ENCODE data around the gene FBXL15.

FBXL15 gene, protein sequence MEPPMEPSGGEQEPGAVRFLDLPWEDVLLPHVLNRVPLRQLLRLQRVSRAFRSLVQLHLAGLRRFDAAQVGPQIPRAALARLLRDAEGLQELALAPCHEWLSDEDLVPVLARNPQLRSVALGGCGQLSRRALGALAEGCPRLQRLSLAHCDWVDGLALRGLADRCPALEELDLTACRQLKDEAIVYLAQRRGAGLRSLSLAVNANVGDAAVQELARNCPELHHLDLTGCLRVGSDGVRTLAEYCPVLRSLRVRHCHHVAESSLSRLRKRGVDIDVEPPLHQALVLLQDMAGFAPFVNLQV

DNA sequence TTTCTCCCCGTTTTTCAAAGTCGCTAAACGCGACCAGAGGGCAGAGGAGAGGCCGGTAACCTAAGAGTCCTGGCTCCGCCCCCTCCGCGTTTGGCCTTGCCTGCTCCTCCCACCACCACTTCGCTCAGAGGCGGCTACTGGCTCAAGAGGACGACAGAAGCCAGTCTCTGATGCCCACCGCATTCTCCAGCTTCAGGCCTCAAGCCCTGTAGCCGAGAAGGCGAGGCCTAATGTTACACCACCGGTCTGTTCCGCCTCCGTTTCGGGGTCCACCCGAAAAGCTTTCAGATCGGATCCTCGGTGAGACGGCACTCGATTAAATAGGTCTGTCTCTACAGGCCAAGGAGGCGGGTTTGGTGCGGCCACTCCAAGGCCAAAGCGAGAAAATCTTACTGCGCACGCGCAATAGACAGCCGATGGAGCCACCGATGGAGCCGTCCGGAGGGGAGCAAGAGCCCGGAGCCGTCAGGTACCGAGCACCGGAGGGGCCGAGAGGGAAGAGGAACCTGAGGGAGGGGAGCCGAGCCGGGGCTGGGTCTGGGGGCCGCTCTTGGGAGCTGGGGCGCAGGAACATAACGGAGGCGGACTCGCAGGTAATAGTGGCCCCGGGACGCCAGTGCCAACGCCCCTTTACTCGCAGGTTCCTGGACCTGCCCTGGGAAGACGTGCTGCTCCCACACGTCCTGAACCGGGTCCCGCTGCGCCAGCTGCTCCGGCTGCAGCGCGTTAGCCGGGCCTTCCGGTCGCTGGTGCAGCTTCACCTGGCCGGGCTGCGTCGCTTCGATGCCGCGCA is at the start of gene FBXL15:
TSS of gene FBXL15 (plus strand) at position 123 of the 793 bp plus-strand sequence. CDS start at position 417, 294 bp downstream.
- peak; percentile 93 for DNase-seq

DNA sequence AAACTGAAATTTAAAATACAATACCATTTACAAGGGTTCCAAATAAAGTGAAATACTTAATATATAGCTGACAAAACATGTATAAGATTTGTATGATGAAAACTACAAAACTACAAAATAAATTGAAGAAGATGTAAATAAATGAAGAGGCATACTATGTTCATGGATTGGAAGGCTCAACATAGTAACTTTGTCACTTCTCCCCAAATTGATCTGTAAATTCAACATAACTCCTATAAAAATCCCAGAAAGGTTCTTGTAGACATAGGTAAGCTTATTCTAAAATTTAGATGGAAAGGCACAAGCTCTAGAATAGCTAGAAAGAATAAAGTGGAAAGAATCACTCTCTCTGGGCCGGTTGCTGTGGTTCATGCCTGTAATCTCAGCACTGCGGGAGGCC is 49.3 kb upstream of the FBXL15 start:
- DNase-seq: no peak

DNA sequence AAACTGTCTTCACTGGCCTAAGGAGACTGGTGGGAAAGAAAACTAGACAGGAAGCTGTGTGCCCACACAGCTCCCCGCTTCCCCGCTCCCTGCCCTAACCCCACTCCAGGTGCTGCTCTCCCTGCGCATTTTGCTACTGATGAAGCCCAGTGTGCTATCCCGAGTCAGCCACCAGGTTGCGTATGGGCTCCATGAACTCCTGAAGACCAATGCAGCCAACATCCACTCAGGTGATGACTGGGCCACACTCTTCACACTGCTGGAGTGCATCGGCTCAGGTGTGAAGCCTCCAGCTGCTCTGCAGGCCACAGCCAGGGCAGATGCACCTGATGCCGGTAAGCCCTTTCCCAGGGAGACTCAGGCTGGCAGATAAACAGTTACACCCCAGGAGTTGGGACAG is 45.4 kb upstream of the FBXL15 start:
- no peak for DNase-seq

DNA sequence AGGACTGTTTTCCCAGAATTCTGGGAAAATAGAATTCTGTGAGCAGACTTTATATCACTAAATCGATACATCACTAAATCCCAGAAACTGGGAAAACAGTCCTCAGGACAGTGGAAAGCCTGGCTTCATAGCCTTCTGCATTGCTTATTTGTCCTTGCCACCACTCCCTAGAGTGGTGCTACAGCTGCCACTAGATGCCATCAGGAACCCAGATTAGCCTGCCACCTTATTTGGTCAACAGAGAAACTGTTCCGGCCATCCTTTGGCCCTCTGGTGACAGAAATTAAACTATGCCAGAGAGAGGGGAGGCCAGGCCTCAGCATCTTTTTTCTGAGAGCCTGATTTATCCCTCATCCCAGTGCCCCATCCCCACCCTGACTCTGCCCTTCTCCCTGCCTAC is 44.8 kb upstream of the FBXL15 start:
- no peak for DNase-seq

DNA sequence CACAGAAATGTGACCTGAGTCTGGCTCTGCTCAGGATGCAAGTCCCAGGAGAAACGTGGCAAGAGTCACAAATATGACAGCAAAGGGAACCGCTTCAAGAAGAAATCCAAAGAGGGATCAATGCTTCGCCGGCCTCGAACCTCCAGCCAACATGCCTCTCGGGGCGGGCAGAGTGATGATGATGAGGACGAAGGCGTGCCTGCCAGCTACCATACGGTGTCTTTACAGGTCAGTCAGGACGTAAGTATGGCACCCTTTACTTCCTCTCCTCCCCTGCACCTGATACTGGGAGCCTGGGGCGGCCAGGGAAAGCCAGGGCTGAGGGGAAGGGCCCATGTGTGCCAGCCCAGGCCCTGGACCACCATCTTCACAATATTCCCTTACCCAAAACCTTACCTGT is 43.7 kb upstream of the FBXL15 start:
- DNase-seq: no peak

DNA sequence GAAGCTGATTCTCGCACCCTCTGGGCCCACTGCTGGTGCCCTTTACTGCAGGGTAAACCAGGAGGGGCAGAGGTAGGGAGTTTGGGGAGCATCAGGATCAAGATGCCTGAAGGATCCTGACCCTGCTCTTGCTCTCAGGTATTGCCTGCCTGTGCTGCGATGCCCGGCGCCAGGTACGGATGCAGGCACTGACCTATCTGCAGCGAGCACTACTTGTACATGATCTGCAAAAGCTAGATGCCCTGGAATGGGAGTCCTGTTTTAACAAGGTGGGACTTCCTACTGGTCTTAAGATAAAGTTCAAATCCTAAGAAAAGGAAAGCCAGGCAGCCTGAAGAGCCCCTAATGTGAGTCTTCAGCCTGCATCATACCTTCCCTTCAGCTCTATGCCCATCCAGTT is 41.3 kb upstream of the FBXL15 start:
- no peak for DNase-seq

DNA sequence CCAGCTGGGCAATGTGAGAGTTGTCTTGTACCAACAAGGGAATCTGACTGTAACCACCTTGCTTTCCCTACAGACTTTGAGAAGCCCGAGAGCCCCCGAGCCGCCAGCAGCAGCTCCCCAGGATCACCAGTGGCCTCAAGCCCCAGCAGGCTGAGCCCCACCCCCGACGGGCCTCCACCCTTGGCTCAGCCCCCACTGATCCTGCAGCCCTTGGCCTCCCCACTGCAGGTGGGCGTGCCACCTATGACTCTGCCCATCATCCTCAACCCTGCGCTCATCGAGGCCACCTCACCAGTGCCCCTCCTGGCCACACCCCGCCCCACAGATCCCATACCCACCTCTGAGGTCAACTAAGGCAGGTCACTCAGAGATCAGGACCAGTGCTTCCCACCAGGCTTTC is 38.7 kb upstream of the FBXL15 start:
- no peak for DNase-seq

DNA sequence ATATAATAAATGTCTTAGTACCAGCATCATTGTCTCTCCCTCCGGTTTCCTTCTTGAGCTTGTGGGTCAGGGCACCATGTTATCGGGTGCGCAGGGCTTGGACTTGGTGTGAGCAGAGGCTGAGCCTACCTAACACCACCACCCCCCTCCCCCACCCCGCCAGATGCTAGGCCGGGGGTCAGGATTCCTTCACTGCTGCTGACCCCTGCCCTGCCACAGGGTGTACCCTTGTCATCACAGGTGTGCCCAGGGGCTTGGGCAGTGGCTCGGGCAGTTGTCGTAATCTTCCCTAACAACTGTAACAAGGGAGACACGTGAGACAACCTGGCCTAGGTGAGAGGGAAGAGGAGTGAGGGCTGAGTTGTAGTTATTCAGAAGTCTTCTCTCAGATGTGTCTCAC is 37.8 kb upstream of the FBXL15 start:
- DNase-seq: no peak

DNA sequence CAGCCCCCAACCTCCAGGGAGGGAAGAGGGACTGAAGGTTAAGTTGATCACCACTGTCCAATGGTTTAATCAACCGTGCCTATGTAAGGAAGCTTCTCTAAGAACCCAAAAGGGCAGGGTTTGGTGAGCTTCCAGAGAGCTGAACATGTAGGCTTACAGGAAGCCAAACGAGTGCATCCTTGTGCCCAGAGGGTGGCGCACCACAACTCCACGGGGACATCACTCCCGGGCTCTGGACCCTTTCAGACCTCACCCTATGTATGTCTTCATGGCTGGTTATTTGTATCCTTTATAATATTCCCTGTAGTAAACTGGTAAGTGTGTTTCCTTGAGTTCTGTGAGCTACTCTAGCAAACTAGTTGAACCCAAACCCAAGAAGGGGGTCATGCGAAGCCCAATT is 36.6 kb upstream of the FBXL15 start:
- DNase-seq: no peak

DNA sequence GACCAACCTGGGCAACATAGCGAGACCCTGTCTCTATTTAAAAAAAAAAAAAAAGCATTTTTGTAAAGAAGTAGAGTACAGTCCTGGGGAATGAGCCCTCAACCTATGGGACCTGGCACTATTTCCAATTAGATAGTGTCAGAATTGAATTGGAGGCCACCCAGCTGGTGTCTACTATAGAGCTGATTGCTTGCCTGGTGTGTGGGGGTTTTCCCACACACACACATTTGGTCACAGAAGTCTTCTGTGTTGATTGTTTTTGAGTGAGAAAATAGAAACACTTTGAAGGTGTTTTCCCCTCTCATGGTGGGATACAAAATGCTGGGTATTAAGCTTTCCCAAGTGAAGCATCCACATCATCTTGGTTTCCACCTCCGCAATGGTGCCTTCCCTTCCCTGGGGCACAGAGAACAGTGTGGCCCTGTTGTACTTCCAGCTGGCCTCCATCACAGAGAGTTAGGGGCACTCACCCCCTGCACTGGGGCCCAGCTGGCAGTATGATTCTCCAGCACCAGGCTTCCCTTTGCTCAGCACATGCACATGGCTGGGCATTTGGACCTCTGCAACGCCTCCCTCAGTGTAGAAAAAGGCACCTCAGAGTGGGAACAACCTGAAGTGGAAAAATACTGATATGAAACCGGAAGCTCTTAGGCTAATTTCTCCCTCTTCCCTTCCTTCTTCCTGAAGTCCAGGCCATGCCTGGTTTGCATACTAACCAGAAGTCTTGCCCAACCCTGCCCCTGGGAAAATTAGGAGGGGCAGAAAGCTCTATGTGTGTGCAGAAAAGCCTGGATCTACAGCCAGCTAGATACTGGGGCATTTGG is 35.8 kb upstream of the FBXL15 start:
- no peak for DNase-seq

DNA sequence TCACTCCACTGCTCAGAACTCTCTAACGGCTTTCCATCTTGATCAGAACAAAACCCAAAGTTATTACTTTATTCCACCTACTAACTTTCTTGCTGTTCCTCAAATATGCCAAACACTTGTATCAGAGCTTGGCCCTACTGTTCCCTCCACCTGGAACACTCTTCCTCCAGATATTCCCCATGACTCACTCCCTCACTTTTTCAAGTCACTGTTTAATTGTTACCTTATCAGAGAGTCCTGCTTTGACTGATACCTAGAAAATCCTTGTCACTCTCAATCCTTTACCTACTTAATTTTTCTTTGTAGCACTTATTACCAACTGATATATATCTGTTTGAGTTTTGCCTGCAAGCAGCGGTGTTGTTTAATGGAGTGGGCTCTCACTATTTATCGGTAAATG is 30.7 kb upstream of the FBXL15 start:
- no peak for DNase-seq

DNA sequence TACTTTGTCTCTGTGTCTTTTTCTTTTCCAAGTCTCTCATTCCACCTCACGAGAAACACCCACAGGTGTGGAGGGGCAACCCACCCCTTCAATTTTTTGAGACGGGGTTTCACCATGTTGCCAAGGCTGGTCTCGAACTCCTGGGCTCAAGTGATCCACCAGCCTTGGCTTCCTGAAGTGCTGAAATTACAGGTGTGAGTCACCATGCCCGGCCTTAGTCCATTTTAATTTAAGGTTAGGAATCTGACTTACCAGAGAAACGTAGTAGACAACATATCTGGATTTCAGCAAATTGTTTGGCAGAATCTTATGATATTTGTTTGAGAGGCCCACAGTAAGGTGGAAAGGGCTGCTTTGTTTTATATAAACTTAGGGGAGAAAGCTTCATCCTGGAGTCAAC is 28.3 kb upstream of the FBXL15 start:
- no peak for DNase-seq

DNA sequence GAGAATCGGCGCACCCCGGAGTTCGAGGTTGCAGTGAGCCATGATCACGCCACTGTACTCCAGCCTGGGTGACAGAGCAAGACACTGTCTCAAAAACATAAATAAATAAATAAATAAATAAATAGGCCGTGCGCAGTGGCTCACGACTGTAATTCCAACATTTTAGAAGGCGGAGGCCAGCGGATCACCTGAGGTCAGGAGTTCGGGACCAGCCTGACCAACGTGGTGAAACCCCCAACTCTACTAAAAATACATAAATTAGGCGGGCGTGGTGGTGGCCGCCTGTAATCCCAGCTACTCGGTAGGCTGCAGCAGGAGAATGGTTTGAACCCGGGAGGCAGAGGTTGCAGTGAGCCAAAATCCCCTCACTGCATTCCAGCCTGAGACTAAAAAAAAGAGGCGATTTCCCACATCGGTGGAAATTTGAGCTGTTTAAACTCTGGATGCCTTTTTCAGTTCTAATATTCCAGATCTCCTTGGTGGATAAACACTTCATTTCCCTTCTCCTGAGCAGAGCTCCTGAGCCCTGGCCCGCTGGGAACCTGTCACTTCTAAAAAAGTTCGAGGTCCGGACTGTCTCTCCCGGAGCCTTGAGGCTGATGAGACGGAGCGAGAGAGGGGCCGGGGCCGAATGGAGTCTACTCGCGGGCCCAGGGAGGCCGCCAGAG is 27.1 kb upstream of the FBXL15 start:
- no peak for DNase-seq

DNA sequence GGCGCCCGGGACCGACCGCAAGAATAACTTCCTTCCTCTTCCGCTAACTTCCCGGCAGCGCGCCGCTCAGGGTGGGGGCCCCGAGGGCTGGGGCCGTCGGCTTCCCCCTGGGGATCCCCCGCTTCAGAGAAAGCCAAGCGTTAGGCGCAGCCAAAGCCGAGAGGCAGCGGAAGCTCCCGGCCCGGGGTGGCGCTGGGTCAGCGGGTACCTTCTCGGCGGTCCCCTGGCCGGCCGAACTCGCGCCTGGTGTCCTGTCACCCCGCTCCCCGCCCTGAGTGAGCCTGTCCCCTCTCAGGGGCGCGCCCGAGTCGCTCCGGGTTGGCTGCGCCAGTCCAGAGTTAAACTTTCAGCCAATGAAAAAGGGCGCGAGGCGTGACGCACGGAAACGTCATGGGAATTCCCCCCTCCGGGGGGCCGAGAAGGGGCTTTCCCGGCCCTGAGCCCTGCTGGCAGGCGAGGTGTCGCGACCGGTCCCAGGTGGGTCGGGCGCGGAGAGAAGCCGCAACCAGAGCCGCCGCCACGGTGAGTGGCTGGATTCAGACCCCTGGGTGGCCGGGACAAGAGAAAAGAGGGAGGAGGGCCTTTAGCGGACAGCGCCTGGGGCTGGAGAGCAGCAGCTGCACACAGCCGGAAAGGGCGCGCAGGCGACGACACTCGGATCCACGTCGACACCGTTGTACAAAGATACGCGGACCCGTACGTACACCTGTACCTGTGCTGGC is 26.4 kb upstream of the FBXL15 start:
- peak; percentile 61 for DNase-seq

DNA sequence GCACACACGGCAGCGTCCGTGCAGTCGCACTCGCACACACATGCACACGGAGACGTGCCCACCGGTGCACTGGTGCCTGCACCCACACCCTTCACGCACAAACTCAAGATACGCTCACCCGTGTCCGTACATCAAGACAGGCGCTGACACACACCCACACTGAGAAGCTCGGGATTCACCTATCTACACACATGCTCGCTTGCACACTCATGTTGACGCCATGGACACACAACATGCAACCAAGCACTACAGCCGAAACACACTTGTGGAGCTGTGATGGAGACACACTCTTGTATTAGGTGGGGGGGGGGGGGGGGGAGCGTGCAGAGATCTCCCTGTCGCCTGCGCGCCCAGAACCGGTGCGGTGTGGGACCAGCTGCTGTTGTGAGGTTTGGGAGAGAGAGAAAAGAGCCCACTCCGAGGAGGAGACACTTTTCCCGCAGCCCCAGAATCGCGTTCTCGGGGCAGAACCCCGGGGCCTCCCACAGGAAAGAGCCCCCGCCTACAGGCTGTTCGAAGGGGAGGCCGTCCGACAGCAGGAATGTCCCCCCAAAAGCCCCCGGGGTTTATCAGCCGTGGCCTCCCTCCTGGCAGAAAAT is 25.7 kb upstream of the FBXL15 start:
- DNase-seq: no peak

DNA sequence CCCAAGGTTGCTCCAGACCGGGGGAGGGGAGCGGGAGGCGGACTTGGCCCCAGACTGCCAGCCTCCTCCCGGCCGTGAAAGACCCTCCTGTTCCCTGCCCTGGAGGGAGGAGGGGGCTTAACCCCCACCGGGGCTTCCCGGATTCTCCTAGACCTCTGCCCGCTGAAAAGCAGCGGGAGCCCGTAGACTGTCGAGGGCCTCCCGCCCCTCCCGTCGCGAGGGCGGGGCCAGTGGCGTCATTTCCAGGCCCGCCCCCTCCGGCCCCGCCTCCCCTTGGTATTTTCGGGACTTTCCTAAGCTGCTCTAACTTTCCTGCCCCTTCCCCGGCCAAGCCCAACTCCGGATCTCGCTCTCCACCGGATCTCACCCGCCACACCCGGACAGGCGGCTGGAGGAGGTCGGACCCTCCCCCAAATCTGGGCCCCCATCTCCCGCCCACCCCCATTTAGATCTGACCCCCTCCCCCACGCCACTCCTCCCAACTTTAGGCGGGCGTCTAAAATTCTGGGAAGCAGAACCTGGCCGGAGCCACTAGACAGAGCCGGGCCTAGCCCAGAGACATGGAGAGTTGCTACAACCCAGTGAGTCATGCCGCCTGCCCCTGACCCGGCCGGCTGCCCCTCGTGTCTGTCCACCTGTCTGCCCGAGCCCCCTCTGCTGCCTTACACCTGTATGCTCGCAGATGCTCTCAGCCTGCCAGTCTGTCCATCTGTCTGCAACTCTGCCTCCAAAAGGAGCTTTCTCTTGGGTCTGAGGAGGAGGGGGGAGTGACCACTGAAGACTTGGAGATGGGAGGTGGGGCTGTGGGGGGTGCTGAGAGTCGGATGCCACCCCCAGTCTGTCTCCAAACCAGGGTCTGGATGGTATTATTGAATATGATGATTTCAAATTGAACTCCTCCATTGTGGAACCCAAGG is 25.0 kb upstream of the FBXL15 start, which contains the start of gene NFKB2:
TSS of gene NFKB2 (plus strand) at position 306 of the 917 bp plus-strand sequence. CDS start at position 561, 255 bp downstream.
- DNase-seq: no peak

DNA sequence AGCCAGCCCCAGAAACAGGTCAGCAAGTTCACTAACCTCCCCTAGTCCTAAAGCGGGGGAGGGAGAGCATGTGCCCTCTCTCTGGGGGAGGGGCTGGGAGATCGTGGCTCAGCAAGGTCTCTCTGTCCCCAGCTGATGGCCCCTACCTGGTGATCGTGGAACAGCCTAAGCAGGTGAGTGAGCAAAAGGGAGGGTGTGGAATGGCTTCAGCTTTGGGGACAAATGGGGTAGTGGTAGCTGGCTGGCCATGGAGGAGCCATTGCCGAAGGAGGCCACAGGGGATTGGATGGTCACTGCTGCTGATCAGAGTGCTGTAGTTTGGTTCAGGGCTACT is 24.4 kb upstream of the FBXL15 start:
- no peak for DNase-seq

DNA sequence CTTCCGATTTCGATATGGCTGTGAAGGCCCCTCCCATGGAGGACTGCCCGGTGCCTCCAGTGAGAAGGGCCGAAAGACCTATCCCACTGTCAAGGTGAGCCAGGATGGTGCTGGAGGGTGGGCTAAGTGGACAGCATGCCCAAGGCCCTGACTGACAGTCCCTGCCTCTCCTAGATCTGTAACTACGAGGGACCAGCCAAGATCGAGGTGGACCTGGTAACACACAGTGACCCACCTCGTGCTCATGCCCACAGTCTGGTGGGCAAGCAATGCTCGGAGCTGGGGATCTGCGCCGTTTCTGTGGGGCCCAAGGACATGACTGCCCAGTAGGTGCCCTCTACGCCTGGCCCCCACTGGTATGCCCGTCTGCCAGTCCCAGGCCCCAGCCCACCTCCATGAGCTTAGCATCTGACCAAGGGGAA is 23.9 kb upstream of the FBXL15 start:
- DNase-seq: no peak

DNA sequence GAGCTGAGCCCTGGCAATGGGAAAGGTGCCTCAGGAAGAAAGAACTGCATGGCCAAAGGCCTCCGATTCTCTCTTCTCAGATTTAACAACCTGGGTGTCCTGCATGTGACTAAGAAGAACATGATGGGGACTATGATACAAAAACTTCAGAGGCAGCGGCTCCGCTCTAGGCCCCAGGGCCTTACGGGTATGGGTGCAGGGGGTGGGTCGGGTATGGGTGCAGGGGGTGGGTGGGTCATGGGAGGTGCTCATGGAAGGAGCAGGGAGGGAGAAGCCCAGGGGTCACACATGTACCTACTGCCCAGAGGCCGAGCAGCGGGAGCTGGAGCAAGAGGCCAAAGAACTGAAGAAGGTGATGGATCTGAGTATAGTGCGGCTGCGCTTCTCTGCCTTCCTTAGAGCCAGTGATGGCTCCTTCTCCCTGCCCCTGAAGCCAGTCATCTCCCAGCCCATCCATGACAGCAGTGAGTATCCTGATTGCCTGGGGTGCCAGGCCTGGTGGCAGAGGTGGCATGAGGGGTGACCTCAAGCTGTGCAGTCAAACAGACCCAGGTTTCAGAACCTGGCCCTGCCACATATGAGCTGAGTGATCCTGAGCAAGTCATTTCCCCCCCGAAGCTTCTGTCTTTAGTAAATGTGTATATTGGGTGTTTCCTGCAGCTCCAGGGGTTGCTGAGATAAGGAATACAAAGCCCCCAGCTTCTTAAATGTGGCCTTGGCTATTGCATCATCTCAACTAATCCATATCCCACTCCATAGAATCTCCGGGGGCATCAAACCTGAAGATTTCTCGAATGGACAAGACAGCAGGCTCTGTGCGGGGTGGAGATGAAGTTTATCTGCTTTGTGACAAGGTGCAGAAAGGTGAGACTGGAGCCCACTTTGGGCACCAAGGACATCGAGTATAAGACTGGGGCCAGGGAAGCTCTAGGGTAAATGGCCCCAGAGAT is 23.1 kb upstream of the FBXL15 start:
- no peak for DNase-seq
